Stimulated activated CD8-positive, alpha-beta memory T cell treated with anti-CD3 and anti-CD28 coated beads, Interleukin-2, amount 100 ng/mL, for 48 hours (primary cell): ENCODE data around the gene PLA2G4C.
"Not testable (repeated sequence)": the region's sequence is repeated elsewhere in the genome, so short reads cannot be mapped to it uniquely, and the experiment has no call there.

ENCODE experiments used
- DNase-seq, 2 donors: peaks; one replicate each; pipeline ENCODE4 v3.0.0-alpha.2; 2020; ENCODE audit warnings: low read depth in 2 of 2

PLA2G4C gene

GRCh38 chr19:48113190-48113917 is 2.7 kb upstream of the PLA2G4C start:
- DNase-seq, result no peak

GRCh38 chr19:48111280-48111679 is 663 bp upstream of the PLA2G4C start:
- no peak for DNase-seq

- no peak for DNase-seq
Observed at GRCh38 chr19:48108997-48109782, 1.4 kb downstream of the PLA2G4C start.

GRCh38 chr19:48103922-48104321 is 6.7 kb downstream of the PLA2G4C start:
- DNase-seq, result no peak

GRCh38 chr19:48102870-48103751 is 7.5 kb downstream of the PLA2G4C start:
- DNase-seq, result no peak

GRCh38 chr19:48095612-48096175 is 14.9 kb downstream of the PLA2G4C start:
- no peak for DNase-seq

- no peak for DNase-seq
Observed at GRCh38 chr19:48094855-48095203, 15.8 kb downstream of the PLA2G4C start.

- DNase-seq, result no peak
Observed at GRCh38 chr19:48094129-48094854, 16.3 kb downstream of the PLA2G4C start.

GRCh38 chr19:48091111-48091718 is 19.4 kb downstream of the PLA2G4C start:
- not testable (repeated sequence) for DNase-seq

- no peak for DNase-seq
Observed at GRCh38 chr19:48090281-48090802, 20.3 kb downstream of the PLA2G4C start.

- not testable (repeated sequence) for DNase-seq
Observed at GRCh38 chr19:48088991-48089390, 21.6 kb downstream of the PLA2G4C start.

- no peak for DNase-seq
Observed at GRCh38 chr19:48085904-48086864, 24.4 kb downstream of the PLA2G4C start.

- DNase-seq, result no peak
Observed at GRCh38 chr19:48085076-48085475, 25.5 kb downstream of the PLA2G4C start.

GRCh38 chr19:48081106-48081505 is 29.5 kb downstream of the PLA2G4C start:
- no peak for DNase-seq

GRCh38 chr19:48070177-48070769 is 40.3 kb downstream of the PLA2G4C start:
- DNase-seq, result not testable (repeated sequence)

- no peak for DNase-seq
Observed at GRCh38 chr19:48069435-48069834, 41.2 kb downstream of the PLA2G4C start.

GRCh38 chr19:48064509-48064908 is 46.1 kb downstream of the PLA2G4C start:
- DNase-seq, result no peak

GRCh38 chr19:48061401-48062344 is 48.9 kb downstream of the PLA2G4C start:
- DNase-seq, result no peak
